ES-I3 (cell line): ENCODE measurements around the gene SERPINA3.
"Not testable (repeated sequence)": the region's sequence is repeated elsewhere in the genome, so short reads cannot be mapped to it uniquely, and the experiment has no call there.

Source experiments
- H3K36me3 ChIP-seq: 2 replicates; pipeline ENCODE4 v1.6.1; 2013; ENCODE audit warnings: mild to moderate bottlenecking, low read length, control low read depth, moderate library complexity; ENCODE audit not compliant: insufficient read depth
- H3K4me1 ChIP-seq: 2 replicates; pipeline ENCODE4 v1.6.1; 2013; ENCODE audit warnings: mild to moderate bottlenecking, control low read depth, low read length; ENCODE audit not compliant: insufficient read depth
- H3K9ac ChIP-seq: 2 replicates; pipeline ENCODE4 v1.6.1; 2013; ENCODE audit warnings: low read depth, mild to moderate bottlenecking, low read length, moderate library complexity
- H3K9me3 ChIP-seq: 2 replicates; pipeline ENCODE4 v1.6.1; 2013; ENCODE audit warnings: mild to moderate bottlenecking, low read length, moderate library complexity; ENCODE audit not compliant: control insufficient read depth, insufficient read depth

Gene SERPINA3

DNA sequence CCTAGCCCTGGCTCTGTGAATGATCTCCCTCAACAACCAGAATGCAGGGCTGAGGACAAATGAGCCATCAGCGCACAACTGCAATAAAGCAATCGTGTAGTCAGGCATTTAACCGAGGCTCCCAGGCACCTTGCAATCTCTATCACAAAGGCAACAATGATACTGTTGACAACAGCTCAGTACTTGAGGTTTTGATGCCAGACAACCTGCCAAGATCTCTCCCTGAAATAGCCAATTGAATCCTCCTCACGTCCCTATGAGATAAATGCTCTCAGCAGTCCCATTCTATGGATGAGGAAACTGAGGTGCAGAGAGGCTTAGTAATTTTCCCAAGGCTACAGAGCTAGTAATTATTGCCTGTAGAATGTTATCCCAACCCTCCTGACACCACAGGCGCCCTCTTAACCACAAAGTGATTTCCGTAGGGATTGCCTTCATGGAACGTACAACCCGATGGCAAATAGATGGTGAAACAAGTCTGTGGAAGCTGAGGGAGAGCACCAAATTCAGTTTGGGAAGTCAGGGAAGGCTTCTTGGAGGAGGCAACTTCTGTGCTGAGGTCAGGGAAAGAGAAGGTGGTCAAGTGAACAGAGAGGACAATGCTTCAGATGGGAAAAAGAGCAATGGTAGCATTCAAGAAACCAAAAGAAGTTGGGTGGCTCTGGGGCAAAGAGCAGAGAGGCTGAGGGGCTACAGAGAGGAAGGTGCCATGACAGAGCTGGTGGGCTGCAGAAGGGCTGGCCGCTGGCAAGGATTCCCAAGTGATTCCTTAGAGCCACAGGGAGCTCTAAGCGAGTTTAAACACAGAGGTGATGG, 12.6 kb downstream of the SERPINA3 start:
- H3K9me3 ChIP-seq, result no peaks in the 10 kb centered on the region; the same call in 1 of the 2 replicates
- H3K36me3 ChIP-seq, result no peaks in the 10 kb centered on the region
- no peak overlapping the region for H3K9ac ChIP-seq
- no peaks in the 10 kb centered on the region for H3K4me1 ChIP-seq

GRCh38 chr14:94625353-94625635, 13.1 kb downstream of the SERPINA3 start:
- H3K4me1 ChIP-seq, result no peaks in the 10 kb centered on the region
- H3K9me3 ChIP-seq, result no peaks in the 10 kb centered on the region; the same call in 1 of the 2 replicates
- no peak overlapping the region for H3K9ac ChIP-seq
- H3K36me3 ChIP-seq, result no peaks in the 10 kb centered on the region

DNA sequence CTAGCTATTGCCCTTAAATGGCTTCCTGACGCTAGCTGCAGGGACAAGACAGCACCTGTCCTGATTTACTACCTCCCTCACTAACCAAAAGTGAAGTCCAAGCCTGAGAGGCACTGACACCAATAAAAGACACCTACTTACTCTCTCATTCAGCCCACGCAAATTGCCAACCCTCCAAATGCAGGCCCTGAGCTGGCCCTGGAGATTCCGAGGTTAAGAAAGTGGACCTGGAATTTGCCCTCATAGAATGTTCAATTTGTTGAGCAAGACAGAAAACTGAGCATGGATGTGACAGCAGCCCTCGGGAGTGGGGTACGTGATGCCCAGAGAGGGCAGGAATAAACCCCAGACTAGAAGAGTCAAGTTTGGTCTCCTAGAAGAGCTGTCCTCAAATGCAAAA, 16.4 kb downstream of the SERPINA3 start:
- no peaks in the 10 kb centered on the region for H3K4me1 ChIP-seq
- H3K36me3 ChIP-seq, result no peaks in the 10 kb centered on the region
- H3K9me3 ChIP-seq, result no peaks in the 10 kb centered on the region
- no peak overlapping the region for H3K9ac ChIP-seq

DNA sequence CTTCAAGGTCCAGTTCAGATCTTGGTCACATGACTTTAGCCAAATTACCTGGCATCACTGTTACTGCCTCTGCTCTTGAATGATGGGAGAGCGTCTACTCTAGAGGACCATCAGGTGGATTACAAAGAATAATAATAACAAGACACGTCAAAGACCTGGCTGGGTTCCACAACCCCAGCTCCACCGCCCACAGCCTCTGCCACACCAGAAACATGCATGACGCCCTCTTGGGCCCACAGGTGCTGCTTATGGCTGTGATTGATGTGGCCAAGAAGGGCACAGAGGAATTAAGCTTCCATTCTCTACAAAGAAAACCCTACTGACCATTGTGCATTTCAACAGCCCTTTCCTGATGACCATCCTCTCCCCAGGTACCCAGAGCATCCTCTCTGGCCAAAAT, 18.2 kb downstream of the SERPINA3 start:
- Histone ChIP-seq H3K4me1 (no peaks in the 10 kb centered on the region), H3K36me3 (no peaks in the 10 kb centered on the region), H3K9me3 (no peaks in the 10 kb centered on the region), H3K9ac (no peak overlapping the region)

DNA sequence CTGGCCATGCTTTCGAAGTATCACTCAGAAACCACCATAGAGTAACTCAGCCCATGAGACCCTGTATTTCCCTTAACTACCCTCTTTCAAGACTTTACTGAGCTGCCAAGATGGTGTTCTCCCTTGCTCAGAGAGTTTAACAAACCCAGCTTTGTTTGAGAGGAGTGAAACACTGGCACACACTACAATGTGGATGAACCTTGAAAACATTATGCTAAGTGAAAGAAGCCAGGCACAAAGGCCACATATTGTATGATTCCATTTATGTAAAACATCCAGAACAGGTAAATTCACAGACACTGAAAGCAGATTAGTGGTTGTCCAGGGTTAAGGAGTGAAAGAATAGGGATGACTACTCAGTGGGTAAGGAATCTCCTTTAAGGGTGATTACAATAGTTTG, 18.9 kb downstream of the SERPINA3 start:
- H3K9me3 ChIP-seq, result no peaks in the 10 kb centered on the region
- no peaks in the 10 kb centered on the region for H3K4me1 ChIP-seq
- H3K36me3 ChIP-seq, result no peaks in the 10 kb centered on the region
- H3K9ac ChIP-seq, result no peak overlapping the region

GRCh38 chr14:94631536-94632304, 19.5 kb downstream of the SERPINA3 start:
- Histone ChIP-seq H3K36me3 (no peaks in the 10 kb centered on the region), H3K9me3 (no peaks in the 10 kb centered on the region), H3K9ac (no peak overlapping the region), H3K4me1 (no peaks in the 10 kb centered on the region)

DNA sequence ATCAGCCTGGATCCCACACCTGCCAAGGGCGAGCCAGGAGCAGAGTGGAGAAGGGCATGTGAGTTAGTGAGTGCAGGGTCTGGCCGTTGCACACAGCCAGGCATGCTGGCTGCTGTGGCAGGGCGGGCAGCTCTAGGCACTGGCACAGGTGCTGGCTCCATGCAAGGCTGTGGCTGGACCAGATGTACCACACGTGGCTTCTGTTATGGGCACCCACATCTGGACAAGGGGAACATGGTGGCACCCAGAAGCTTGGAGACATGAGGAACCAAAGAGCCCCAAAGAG, 20.1 kb downstream of the SERPINA3 start:
- H3K36me3 ChIP-seq, result no peaks in the 10 kb centered on the region
- no peak overlapping the region for H3K9ac ChIP-seq
- no peaks in the 10 kb centered on the region for H3K9me3 ChIP-seq
- no peaks in the 10 kb centered on the region for H3K4me1 ChIP-seq

DNA sequence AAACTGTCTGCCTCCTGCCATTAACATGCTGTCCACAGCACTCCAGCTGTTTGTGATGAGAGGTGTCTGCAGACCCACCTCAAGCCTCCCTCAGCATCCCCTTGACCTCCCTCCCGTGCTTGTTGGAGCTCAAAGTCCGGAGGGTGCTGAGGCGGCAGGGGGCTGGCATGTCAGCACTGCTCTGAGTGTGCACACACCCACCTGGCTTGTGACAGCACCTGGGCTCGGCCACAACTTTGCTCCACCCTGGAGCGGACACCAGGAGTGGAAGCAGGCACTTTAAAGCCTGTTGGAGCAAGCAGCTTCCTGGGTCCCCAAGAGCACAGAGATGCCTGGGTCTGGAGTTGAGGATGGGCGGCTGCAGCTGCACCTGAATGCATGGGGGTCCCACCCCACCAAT, 20.9 kb downstream of the SERPINA3 start:
- Histone ChIP-seq H3K9ac (no peak overlapping the region), H3K36me3 (no peaks in the 10 kb centered on the region), H3K4me1 (no peaks in the 10 kb centered on the region), H3K9me3 (no peaks in the 10 kb centered on the region)

DNA sequence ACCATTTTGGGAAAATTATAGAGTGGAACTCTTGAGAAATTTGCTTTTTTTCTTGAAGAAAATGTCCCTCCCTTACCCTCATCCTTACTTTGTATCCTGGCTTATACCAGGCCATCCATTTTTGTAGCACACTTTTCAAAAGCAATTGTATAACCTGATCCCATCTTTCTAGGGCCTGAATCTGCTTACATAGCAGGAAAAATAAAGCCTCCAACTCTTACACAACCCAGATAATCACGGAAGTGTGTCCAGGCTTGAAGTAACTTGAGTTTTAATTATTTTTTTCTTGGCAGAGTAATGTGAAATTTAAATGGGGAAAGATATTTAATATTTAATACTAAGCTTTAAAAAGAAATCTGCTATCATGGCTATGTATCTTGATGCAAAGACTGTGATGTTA, 23.0 kb downstream of the SERPINA3 start:
- no peaks in the 10 kb centered on the region for H3K4me1 ChIP-seq
- H3K9ac ChIP-seq, result no peak overlapping the region
- no peaks in the 10 kb centered on the region for H3K9me3 ChIP-seq
- no peaks in the 10 kb centered on the region for H3K36me3 ChIP-seq

- H3K4me1 ChIP-seq, result no peaks in the 10 kb centered on the region; the same call in 1 of the 2 replicates
- no peaks in the 10 kb centered on the region for H3K36me3 ChIP-seq
- H3K9ac ChIP-seq, result no peak overlapping the region
- no peaks in the 10 kb centered on the region for H3K9me3 ChIP-seq
Measured at GRCh38 chr14:94636744-94637412, 24.7 kb downstream of the SERPINA3 start.

DNA sequence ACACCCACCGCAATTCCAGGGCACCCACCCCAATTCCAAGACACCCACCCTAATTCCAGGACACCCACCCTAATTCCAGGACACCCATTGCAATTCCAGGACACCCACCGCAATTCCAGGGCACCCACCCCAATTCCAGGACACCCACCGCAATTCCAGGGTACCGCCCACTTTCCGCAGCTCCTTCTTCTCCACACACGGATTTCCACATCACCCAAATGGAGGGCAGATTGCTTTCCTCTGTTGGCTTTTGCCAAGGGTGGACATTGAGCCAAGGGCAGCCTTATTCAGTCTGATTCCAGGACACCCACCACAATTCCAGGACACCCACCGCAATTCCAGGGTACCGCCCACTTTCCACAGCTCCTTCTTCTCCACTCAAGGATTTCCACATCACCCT, 25.6 kb downstream of the SERPINA3 start:
- H3K9me3 ChIP-seq, H3K36me3 ChIP-seq, H3K4me1 ChIP-seq, H3K9ac ChIP-seq: not testable (repeated sequence)

DNA sequence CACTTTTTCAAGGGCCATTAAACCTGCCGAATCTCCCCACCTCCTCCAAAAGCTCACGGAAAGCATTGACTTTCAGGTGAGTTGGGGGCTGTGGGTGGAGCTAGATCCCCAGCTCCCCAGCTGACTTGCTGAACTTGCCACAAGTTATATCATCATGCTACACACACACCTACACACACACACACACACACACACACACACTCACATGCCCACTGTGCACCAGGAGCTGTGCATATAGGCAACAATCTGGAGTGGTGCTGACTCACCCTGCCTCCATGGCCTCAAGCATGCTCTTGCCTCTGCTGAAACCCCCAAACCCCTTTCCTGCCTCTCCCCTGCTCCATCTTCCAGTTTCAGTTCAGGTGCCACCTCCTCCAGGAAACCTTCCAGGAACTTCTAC, 26.1 kb downstream of the SERPINA3 start:
- H3K9ac ChIP-seq, result no peak overlapping the region
- no peaks in the 10 kb centered on the region for H3K36me3 ChIP-seq
- no peaks in the 10 kb centered on the region; the same call in 1 of the 2 replicates for H3K4me1 ChIP-seq
- no peaks in the 10 kb centered on the region for H3K9me3 ChIP-seq

- Histone ChIP-seq H3K36me3 (no peaks in the 10 kb centered on the region), H3K9ac (no peak overlapping the region), H3K9me3 (no peaks in the 10 kb centered on the region), H3K4me1 (no peaks in the 10 kb centered on the region; the same call in 1 of the 2 replicates)
Measured at GRCh38 chr14:94638961-94639817, 27.0 kb downstream of the SERPINA3 start.
